Measurements from ENCODE around the gene GRK5. TPM values are rescaled to one million over a fixed set of nuclear protein-coding genes. Genes with fewer than 3 reads are reported as not detected.

GRK5 gene
- total RNA-seq, 5 donors from 2014 or later (not counting 1 experiment from before 2014, with no cell fraction given): 21.7 to 36.8 (median 30.6) TPM

GRCh38 chr10:119406601-119407253, 199.4 kb downstream of the GRK5 start:
- no peak overlapping the region for H3K4me3 ChIP-seq (ENCODE audit: control insufficient read depth in 1 of 2, extremely low read depth in 1 of 2, low read length in 1 of 2)
- peak overlapping the region in 1 of 2 donors; percentile 48 for H3K27ac Mint-ChIP-seq
- ChIA-PET CTCF (interaction anchor here in 1 of 2 donors (1.1 to 1.7 kb wide), 2 partner anchors 9 to 207 kb away, joined by 3 to 5 read pairs; no protein-coding TSS in a partner anchor), POLR2A (no interaction called here)
- peaks cover 0 to 7% (median 0%) of the 10 kb centered on the region in 3 donors for H3K4me1 Mint-ChIP-seq
- peaks cover 0 to 4% of the 10 kb centered on the region in 2 donors for H3K36me3 ChIP-seq (ENCODE audit: control insufficient read depth in 2 of 2, extremely low read depth in 1 of 2, insufficient read depth in 1 of 2, low read length in 1 of 2)
- H3K9me3 Mint-ChIP-seq: no peaks in the 10 kb centered on the region
- H3K9me3 ChIP-seq: no peaks in the 10 kb centered on the region
- 92% methylated on average over 4 of the region's 7 CpGs for WGBS (ENCODE audit: insufficient coverage)
- no peak overlapping the region for H3K27ac ChIP-seq (ENCODE audit: low read length)
- DNase-seq (no peak), ATAC-seq (replicated peaks in 1 of 4) (no peak)
- H3K27me3 Mint-ChIP-seq: no peaks in the 10 kb centered on the region
- peaks cover 10% of the 10 kb centered on the region for H3K36me3 Mint-ChIP-seq
- H3K27me3 ChIP-seq (replicated peaks in 1 of 2; ENCODE audit: control insufficient read depth in 2 of 2, extremely low read depth in 1 of 2, insufficient read depth in 2 of 2, low read length in 1 of 2): no peaks in the 10 kb centered on the region
- H3K4me1 ChIP-seq (ENCODE audit: control insufficient read depth in 1 of 2, extremely low read depth in 1 of 2, insufficient read depth in 2 of 2, low read length in 2 of 2): no peaks in the 10 kb centered on the region
- no peak overlapping the region for H3K4me3 Mint-ChIP-seq

GRCh38 chr10:119407254-119407777, 199.9 kb downstream of the GRK5 start:
- Histone ChIP-seq H3K9me3 (no peaks in the 10 kb centered on the region), H3K4me3 (ENCODE audit: control insufficient read depth in 1 of 2, extremely low read depth in 1 of 2, low read length in 1 of 2) (no peak overlapping the region), H3K36me3 (ENCODE audit: control insufficient read depth in 2 of 2, extremely low read depth in 1 of 2, insufficient read depth in 1 of 2, low read length in 1 of 2) (peaks cover 0 to 4% of the 10 kb centered on the region in 2 donors), H3K4me1 (ENCODE audit: control insufficient read depth in 1 of 2, extremely low read depth in 1 of 2, insufficient read depth in 2 of 2, low read length in 2 of 2) (no peaks in the 10 kb centered on the region), H3K27ac (ENCODE audit: low read length) (no peak overlapping the region), H3K27me3 (replicated peaks in 1 of 2; ENCODE audit: control insufficient read depth in 2 of 2, extremely low read depth in 1 of 2, insufficient read depth in 2 of 2, low read length in 1 of 2) (no peaks in the 10 kb centered on the region)
- no peak overlapping the region for H3K27ac Mint-ChIP-seq
- H3K27me3 Mint-ChIP-seq: no peaks in the 10 kb centered on the region
- WGBS (ENCODE audit: insufficient coverage): 100% methylated on average over 1 of the region's 5 CpGs
- peaks cover 5% of the 10 kb centered on the region for H3K36me3 Mint-ChIP-seq
- H3K9me3 Mint-ChIP-seq: no peaks in the 10 kb centered on the region
- peaks cover 0 to 7% (median 0%) of the 10 kb centered on the region in 3 donors for H3K4me1 Mint-ChIP-seq
- POLR2A ChIA-PET: no interaction called here
- CTCF ChIA-PET: interaction anchor here in 1 of 2 donors (1.1 to 1.7 kb wide), 2 partner anchors 9 to 208 kb away, joined by 3 to 5 read pairs; no protein-coding TSS in a partner anchor
- no peak for DNase-seq
- ATAC-seq (replicated peaks in 1 of 4): no peak
- H3K4me3 Mint-ChIP-seq: no peak overlapping the region

- ChIA-PET CTCF (interaction anchor here in 1 of 2 donors (1.7 kb wide), 1 partner anchor 209 kb away, joined by 5 read pairs; no protein-coding TSS in a partner anchor), POLR2A (no interaction called here)
- no peaks in the 10 kb centered on the region for H3K9me3 Mint-ChIP-seq
Measured at GRCh38 chr10:119408072-119408471, 200.7 kb downstream of the GRK5 start.

GRCh38 chr10:119408969-119409371, 201.6 kb downstream of the GRK5 start:
- no peak overlapping the region for H3K4me3 ChIP-seq (ENCODE audit: control insufficient read depth in 1 of 2, extremely low read depth in 1 of 2, low read length in 1 of 2)
- WGBS (ENCODE audit: insufficient coverage): 93% methylated on average over 9 of the region's 14 CpGs
- Mint-ChIP-seq H3K27me3 (no peaks in the 10 kb centered on the region), H3K4me1 (peaks cover 0 to 7% (median 0%) of the 10 kb centered on the region in 3 donors), H3K36me3 (peaks cover 5% of the 10 kb centered on the region), H3K4me3 (no peak overlapping the region), H3K9me3 (no peaks in the 10 kb centered on the region), H3K27ac (no peak overlapping the region)
- H3K27me3 ChIP-seq (replicated peaks in 1 of 2; ENCODE audit: control insufficient read depth in 2 of 2, extremely low read depth in 1 of 2, insufficient read depth in 2 of 2, low read length in 1 of 2): no peaks in the 10 kb centered on the region
- H3K4me1 ChIP-seq (ENCODE audit: control insufficient read depth in 1 of 2, extremely low read depth in 1 of 2, insufficient read depth in 2 of 2, low read length in 2 of 2): no peaks in the 10 kb centered on the region
- DNase-seq: no peak
- no peak for ATAC-seq (replicated peaks in 1 of 4)
- H3K27ac ChIP-seq (ENCODE audit: low read length): no peak overlapping the region
- CTCF ChIA-PET: no interaction called here
- POLR2A ChIA-PET: no interaction called here
- H3K36me3 ChIP-seq (ENCODE audit: control insufficient read depth in 2 of 2, extremely low read depth in 1 of 2, insufficient read depth in 1 of 2, low read length in 1 of 2): peaks cover 0 to 4% of the 10 kb centered on the region in 2 donors
- H3K9me3 ChIP-seq: no peaks in the 10 kb centered on the region

More at GRCh38 chr10:119408072-119408471, 200.7 kb downstream of the GRK5 start:
- Mint-ChIP-seq H3K36me3 (peaks cover 5% of the 10 kb centered on the region), H3K27ac (no peak overlapping the region), H3K4me1 (peaks cover 0 to 7% (median 0%) of the 10 kb centered on the region in 3 donors), H3K4me3 (no peak overlapping the region), H3K27me3 (no peaks in the 10 kb centered on the region)
- Histone ChIP-seq H3K27me3 (replicated peaks in 1 of 2; ENCODE audit: control insufficient read depth in 2 of 2, extremely low read depth in 1 of 2, insufficient read depth in 2 of 2, low read length in 1 of 2) (no peaks in the 10 kb centered on the region), H3K36me3 (ENCODE audit: control insufficient read depth in 2 of 2, extremely low read depth in 1 of 2, insufficient read depth in 1 of 2, low read length in 1 of 2) (peaks cover 0 to 4% of the 10 kb centered on the region in 2 donors), H3K9me3 (no peaks in the 10 kb centered on the region), H3K4me1 (ENCODE audit: control insufficient read depth in 1 of 2, extremely low read depth in 1 of 2, insufficient read depth in 2 of 2, low read length in 2 of 2) (no peaks in the 10 kb centered on the region), H3K4me3 (ENCODE audit: control insufficient read depth in 1 of 2, extremely low read depth in 1 of 2, low read length in 1 of 2) (no peak overlapping the region), H3K27ac (ENCODE audit: low read length) (no peak overlapping the region)
- WGBS (ENCODE audit: insufficient coverage): no CpG with 5 or more reads among the region's 4 CpGs
- ATAC-seq (replicated peaks in 1 of 4) (no peak), DNase-seq (no peak)

GRCh38 chr10:119409385-119409784, 202.0 kb downstream of the GRK5 start:
- Mint-ChIP-seq H3K9me3 (no peaks in the 10 kb centered on the region), H3K4me1 (peaks cover 0 to 7% (median 0%) of the 10 kb centered on the region in 3 donors), H3K27me3 (no peaks in the 10 kb centered on the region), H3K36me3 (peaks cover 5% of the 10 kb centered on the region), H3K4me3 (no peak overlapping the region), H3K27ac (no peak overlapping the region)
- POLR2A ChIA-PET: no interaction called here
- no peaks in the 10 kb centered on the region for H3K9me3 ChIP-seq
- CTCF ChIA-PET: interaction anchor here in 1 of 2 donors (0.6 to 0.7 kb wide), 2 partner anchors 38 to 135 kb away, joined by 5 to 6 read pairs; no protein-coding TSS in a partner anchor
- DNase-seq (no peak), ATAC-seq (replicated peaks in 1 of 4) (no peak)
- no peaks in the 10 kb centered on the region for H3K4me1 ChIP-seq (ENCODE audit: control insufficient read depth in 1 of 2, extremely low read depth in 1 of 2, insufficient read depth in 2 of 2, low read length in 2 of 2)
- H3K36me3 ChIP-seq (ENCODE audit: control insufficient read depth in 2 of 2, extremely low read depth in 1 of 2, insufficient read depth in 1 of 2, low read length in 1 of 2): peaks cover 0 to 4% of the 10 kb centered on the region in 2 donors
- H3K27me3 ChIP-seq (replicated peaks in 1 of 2; ENCODE audit: control insufficient read depth in 2 of 2, extremely low read depth in 1 of 2, insufficient read depth in 2 of 2, low read length in 1 of 2): no peaks in the 10 kb centered on the region
- no peak overlapping the region for H3K27ac ChIP-seq (ENCODE audit: low read length)
- WGBS (ENCODE audit: insufficient coverage): 60% methylated on average over 1 of the region's 5 CpGs
- H3K4me3 ChIP-seq (ENCODE audit: control insufficient read depth in 1 of 2, extremely low read depth in 1 of 2, low read length in 1 of 2): no peak overlapping the region

- H3K27me3 Mint-ChIP-seq: no peaks in the 10 kb centered on the region
- H3K27ac Mint-ChIP-seq: no peak overlapping the region
- CTCF ChIA-PET: interaction anchor here in 1 of 2 donors (0.6 to 0.7 kb wide), 2 partner anchors 38 to 134 kb away, joined by 5 to 6 read pairs; no protein-coding TSS in a partner anchor
- no peak for ATAC-seq (replicated peaks in 1 of 4)
- no peaks in the 10 kb centered on the region for H3K9me3 ChIP-seq
- H3K27me3 ChIP-seq (replicated peaks in 1 of 2; ENCODE audit: control insufficient read depth in 2 of 2, extremely low read depth in 1 of 2, insufficient read depth in 2 of 2, low read length in 1 of 2): no peaks in the 10 kb centered on the region
- no peak overlapping the region for H3K4me3 ChIP-seq (ENCODE audit: control insufficient read depth in 1 of 2, extremely low read depth in 1 of 2, low read length in 1 of 2)
- no peaks in the 10 kb centered on the region for H3K9me3 Mint-ChIP-seq
- 96% methylated on average over 16 of the region's 18 CpGs for WGBS (ENCODE audit: insufficient coverage)
- H3K4me3 Mint-ChIP-seq: no peak overlapping the region
- DNase-seq: no peak
- H3K36me3 ChIP-seq (ENCODE audit: control insufficient read depth in 2 of 2, extremely low read depth in 1 of 2, insufficient read depth in 1 of 2, low read length in 1 of 2): peaks cover 0 to 4% of the 10 kb centered on the region in 2 donors
- POLR2A ChIA-PET: no interaction called here
- H3K36me3 Mint-ChIP-seq: peaks cover 5% of the 10 kb centered on the region
- H3K27ac ChIP-seq (ENCODE audit: low read length): no peak overlapping the region
- peaks cover 0 to 6% (median 0%) of the 10 kb centered on the region in 3 donors for H3K4me1 Mint-ChIP-seq
- no peaks in the 10 kb centered on the region for H3K4me1 ChIP-seq (ENCODE audit: control insufficient read depth in 1 of 2, extremely low read depth in 1 of 2, insufficient read depth in 2 of 2, low read length in 2 of 2)
Measured at GRCh38 chr10:119409906-119410305, 202.5 kb downstream of the GRK5 start.
